HCT116 (cell line): Measurements from ENCODE around the gene HLA-B. TPM values are rescaled to one million over a fixed set of nuclear protein-coding genes. Genes with fewer than 3 reads are reported as not detected.
A peak's percentile ranks its signal among the peaks of the same experiment; 100 is the strongest.

ENCODE experiments used
- ATAC-seq: fragments of 200-7000 bp; cut with Tn5 transposase; 2 replicates; pipeline ENCODE4 v1.9.1; 2020; ENCODE audit warnings: mild to moderate bottlenecking, moderate library complexity
- BruUV-seq: library from RNA; stranded (reverse); fragments of 400-500 nt; replicated peaks from 2 replicates; lab custom pipeline; 2021; lab: Mats Ljungman, UMichigan
- CTCF ChIA-PET: fragments of 300-600 bp; sonication (Branson Sonifier 250); formaldehyde crosslinking; loops from one replicate; lab custom pipeline; 2021; ENCODE audit warnings: antibody characterized with exemption; lab: Charles Lee
- POLR2A ChIA-PET: fragments of 300-600, 350-600 bp; sonication (Branson Sonifier 250); formaldehyde crosslinking; loops from one replicate; lab custom pipeline; 2021; ENCODE audit warnings: antibody characterized with exemption; lab: Charles Lee
- RAD21 ChIA-PET, 2 experiments: fragments of 300-600 bp; sonication (Branson Sonifier 250); formaldehyde crosslinking; loops; one replicate each; lab custom pipeline; 2023; ENCODE audit warnings: low total read pairs in 2 of 2; ENCODE audit not compliant: uncharacterized antibody in 2 of 2, unreplicated experiment in 2 of 2, low non-redundant PET in 1 of 2; lab: Charles Lee
- DNase-seq: peaks from one replicate; pipeline ENCODE4 v3.0.0-alpha.2; 2010; ENCODE audit warnings: low read depth, low spot score
- H2AFZ ChIP-seq: fragments of 200-600 bp; shearing (Covaris generic), sonication (generic); 2 replicates; pipeline ENCODE4 v1.6.1; 2017; ENCODE audit warnings: low read depth, mixed run types, mixed read lengths, antibody characterized with exemption, low read length; ENCODE audit not compliant: poor library complexity, severe bottlenecking
- H3K27ac ChIP-seq: 2 replicates; pipeline ENCODE4 v1.5.1; 2012; ENCODE audit warnings: low read depth, low read length
- H3K27me3 ChIP-seq: fragments of 200-600 bp; sonication (generic); 2 replicates; pipeline ENCODE4 v1.6.1; 2016; ENCODE audit warnings: mixed run types, low read length, mixed read lengths; ENCODE audit not compliant: insufficient read depth
- H3K36me3 ChIP-seq, 2 experiments: fragments of 200-500 bp in 1 of 2; fragments of 200-600 bp in 1 of 2; sonication (Bioruptor generic) in 1 of 2; sonication (generic) in 1 of 2; 2 replicates each; pipeline versions ENCODE4 v1.5.1 to v1.6.1; 2014 to 2016; ENCODE audit warnings: low read length in 2 of 2, inconsistent platforms in 1 of 2, mixed read lengths in 1 of 2, mixed run types in 1 of 2; ENCODE audit not compliant: insufficient read depth in 2 of 2, control insufficient read depth in 1 of 2
- H3K4me1 ChIP-seq, 2 experiments: fragments of 200-600 bp in 1 of 2; sonication (generic) in 1 of 2; 2 replicates each; pipeline versions ENCODE4 v1.5.1 to v1.6.1; 2012 to 2017; ENCODE audit warnings: low read length in 2 of 2, inconsistent platforms in 1 of 2, mild to moderate bottlenecking in 1 of 2, mixed read lengths in 1 of 2, mixed run types in 1 of 2, moderate library complexity in 1 of 2; ENCODE audit not compliant: insufficient read depth in 2 of 2, control insufficient read depth in 1 of 2
- H3K4me2 ChIP-seq: fragments of 200-600 bp; sonication (generic); 2 replicates; pipeline ENCODE4 v1.6.1; 2017; ENCODE audit warnings: mixed run types, low read length, mixed read lengths
- H3K4me3 ChIP-seq, 2 experiments: fragments of 200-600 bp in 1 of 2; sonication (generic) in 1 of 2; replicated peaks in 1 of 2; 2 replicates each; pipeline ENCODE4 v1.5.1; 2011 to 2016; ENCODE audit warnings: low read length in 2 of 2, control low read depth in 1 of 2, low read depth in 1 of 2, mild to moderate bottlenecking in 1 of 2, mixed read lengths in 1 of 2, mixed run types in 1 of 2
- H3K79me2 ChIP-seq: fragments of 200-600 bp; sonication (generic); 2 replicates; pipeline ENCODE4 v1.6.1; 2017; ENCODE audit warnings: mild to moderate bottlenecking, mixed run types, low read length, moderate library complexity, mixed read lengths; ENCODE audit not compliant: insufficient read depth
- H3K9ac ChIP-seq: fragments of 200-600 bp; sonication (generic); 2 replicates; pipeline ENCODE4 v1.6.1; 2016; ENCODE audit warnings: low read length, mixed read lengths
- H3K9me2 ChIP-seq: fragments of 200-600 bp; sonication (generic), shearing (Covaris generic); 2 replicates; pipeline ENCODE4 v1.6.1; 2017; ENCODE audit warnings: mixed run types, mild to moderate bottlenecking, moderate library complexity; ENCODE audit not compliant: insufficient read depth
- H3K9me3 ChIP-seq, 2 experiments: fragments of 200-500 bp in 1 of 2; fragments of 200-600 bp in 1 of 2; sonication (Bioruptor generic) in 1 of 2; sonication (generic) in 1 of 2; 2 replicates each; pipeline ENCODE4 v1.6.1; 2014 to 2017; ENCODE audit warnings: low read length in 2 of 2, mixed read lengths in 2 of 2, inconsistent platforms in 1 of 2, low read depth in 1 of 2, mild to moderate bottlenecking in 1 of 2, mixed run types in 1 of 2, moderate library complexity in 1 of 2; ENCODE audit not compliant: control insufficient read depth in 1 of 2, insufficient read depth in 1 of 2
- H4K20me1 ChIP-seq: fragments of 200-600 bp; sonication (generic), shearing (Covaris generic); 2 replicates; pipeline ENCODE4 v1.6.1; 2017; ENCODE audit warnings: mixed run types, mild to moderate bottlenecking, moderate library complexity; ENCODE audit not compliant: insufficient read depth
- CBX3 ChIP-seq: IDR thresholded peaks from 2 replicates; pipeline ENCODE4 v1.6.1; 2012; ENCODE audit warnings: low read depth
- CEBPB ChIP-seq: IDR thresholded peaks from 2 replicates; pipeline ENCODE4 v1.6.1; 2012; ENCODE audit warnings: low read depth
- EGR1 ChIP-seq: IDR thresholded peaks from 2 replicates; pipeline ENCODE4 v1.6.1; 2012; ENCODE audit warnings: low read depth
- ELF1 ChIP-seq: IDR thresholded peaks from 2 replicates; pipeline ENCODE4 v1.6.1; 2012; ENCODE audit warnings: low read depth, borderline replicate concordance
- JUND ChIP-seq: IDR thresholded peaks from 2 replicates; pipeline ENCODE4 v1.6.1; 2012
- POLR2AphosphoS5 ChIP-seq: IDR thresholded peaks from 2 replicates; pipeline ENCODE4 v1.6.1; 2011; ENCODE audit warnings: mild to moderate bottlenecking, low read depth, low read length, moderate library complexity
- SRF ChIP-seq: IDR thresholded peaks from 2 replicates; pipeline ENCODE4 v1.6.1; 2012; ENCODE audit warnings: low read depth
- TCF7L2 ChIP-seq: IDR thresholded peaks from 2 replicates; pipeline ENCODE4 v1.7.0; 2011; ENCODE audit warnings: borderline replicate concordance, inconsistent platforms; ENCODE audit not compliant: insufficient read depth, insufficient read length; ENCODE audit errors: extremely low read depth
- YY1 ChIP-seq: IDR thresholded peaks from 2 replicates; pipeline ENCODE4 v1.6.1; 2011; ENCODE audit warnings: low read length, low read depth, moderate library complexity, mild to moderate bottlenecking; ENCODE audit not compliant: insufficient replicate concordance; ENCODE audit errors: extremely low read depth
- intact Hi-C: fragments of 100-400 bp; cut with micrococcal nuclease; formaldehyde crosslinking; loops from 2 replicates; pipeline ENCODE4 v1.10.0; 2022
- total RNA-seq: library from RNA; stranded (reverse); gene quantifications from one replicate; pipeline ENCODE4 v1.2.1, GENCODE V29; 2021; ENCODE audit not compliant: unreplicated experiment
- TF ChIP-seq, protein P1 (sequence below): IDR thresholded peaks from 2 replicates; pipeline ENCODE4 v1.6.1; 2011; ENCODE audit warnings: mild to moderate bottlenecking, low read length, moderate library complexity; ENCODE audit not compliant: insufficient replicate concordance; ENCODE audit errors: extremely low read depth

Gene HLA-B
- total RNA-seq, 1 experiment from 2014 or later, result 381 TPM

DNA sequence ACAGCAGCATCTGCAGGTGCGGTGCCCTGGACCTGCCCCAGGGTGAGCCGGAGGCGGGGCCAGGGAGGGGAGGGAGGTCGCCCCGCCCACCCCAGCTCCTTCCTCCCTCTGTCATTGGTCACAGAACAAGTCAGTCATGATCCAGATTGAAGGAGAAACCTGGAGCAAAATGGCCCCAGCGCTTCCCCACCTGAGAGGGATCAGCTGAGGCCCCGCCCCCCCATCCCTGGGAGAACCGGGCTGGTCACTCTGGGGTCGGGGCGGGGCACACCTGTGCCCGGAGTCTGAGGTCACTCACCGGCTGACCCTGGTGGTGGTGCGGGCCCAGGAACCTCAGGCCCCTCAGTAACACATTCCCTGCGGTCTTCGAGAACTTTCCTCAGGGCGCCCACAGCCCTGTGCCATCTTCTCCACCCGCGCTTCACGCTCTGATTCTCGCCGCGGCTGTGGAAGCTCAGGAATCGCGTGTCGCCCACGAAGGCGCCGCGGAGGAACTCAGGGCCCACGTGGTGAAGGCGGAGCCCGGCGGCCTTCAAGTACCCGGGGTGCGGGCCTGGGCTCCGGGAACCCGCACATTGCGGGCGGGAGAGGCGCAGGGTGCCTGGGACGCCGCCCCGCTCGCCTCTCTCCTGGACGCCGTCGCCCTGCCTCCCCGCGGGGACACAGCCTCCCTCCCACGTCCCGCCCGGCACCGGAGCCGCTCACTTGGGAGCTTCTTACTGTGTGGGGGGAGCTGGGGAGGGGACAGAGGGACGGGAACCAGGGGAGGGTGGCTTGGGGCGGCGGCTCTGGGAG, 48.7 kb downstream of the HLA-B start:
- no peaks in the 10 kb centered on the region for H3K9me3 ChIP-seq
- no peak overlapping the region for H3K4me2 ChIP-seq
- DNase-seq (no peak), ATAC-seq (peak; percentile 73)
- CTCF ChIA-PET, result no interaction called here
- no TSS peak for BruUV-seq
- no peaks in the 10 kb centered on the region for H4K20me1 ChIP-seq
- no peaks in the 10 kb centered on the region for H3K27me3 ChIP-seq
- no peak overlapping the region for H3K4me3 ChIP-seq
- POLR2A ChIA-PET, result no interaction called here
- intact Hi-C loops, result no loop called here
- H3K36me3 ChIP-seq, result no peaks in the 10 kb centered on the region
- RAD21 ChIA-PET, result no interaction called here
- H2AFZ ChIP-seq, result no peak overlapping the region
- H3K4me1 ChIP-seq, result no peaks in the 10 kb centered on the region
- TF ChIP-seq EGR1 (no peak), SRF (no peak), YY1 (no peak), TCF7L2 (no peak), CEBPB (no peak), POLR2AphosphoS5 (no peak), CBX3 (no peak), ELF1 (no peak), JUND (no peak)
- TF ChIP-seq, protein P1, sequence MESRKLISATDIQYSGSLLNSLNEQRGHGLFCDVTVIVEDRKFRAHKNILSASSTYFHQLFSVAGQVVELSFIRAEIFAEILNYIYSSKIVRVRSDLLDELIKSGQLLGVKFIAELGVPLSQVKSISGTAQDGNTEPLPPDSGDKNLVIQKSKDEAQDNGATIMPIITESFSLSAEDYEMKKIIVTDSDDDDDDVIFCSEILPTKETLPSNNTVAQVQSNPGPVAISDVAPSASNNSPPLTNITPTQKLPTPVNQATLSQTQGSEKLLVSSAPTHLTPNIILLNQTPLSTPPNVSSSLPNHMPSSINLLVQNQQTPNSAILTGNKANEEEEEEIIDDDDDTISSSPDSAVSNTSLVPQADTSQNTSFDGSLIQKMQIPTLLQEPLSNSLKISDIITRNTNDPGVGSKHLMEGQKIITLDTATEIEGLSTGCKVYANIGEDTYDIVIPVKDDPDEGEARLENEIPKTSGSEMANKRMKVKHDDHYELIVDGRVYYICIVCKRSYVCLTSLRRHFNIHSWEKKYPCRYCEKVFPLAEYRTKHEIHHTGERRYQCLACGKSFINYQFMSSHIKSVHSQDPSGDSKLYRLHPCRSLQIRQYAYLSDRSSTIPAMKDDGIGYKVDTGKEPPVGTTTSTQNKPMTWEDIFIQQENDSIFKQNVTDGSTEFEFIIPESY, result no peak
- no peaks in the 10 kb centered on the region for H3K79me2 ChIP-seq
- H3K27ac ChIP-seq, result no peak overlapping the region
- H3K9me2 ChIP-seq, result no peaks in the 10 kb centered on the region
- no peak overlapping the region for H3K9ac ChIP-seq
